K562 (cell line): ENCODE measurements around the gene ATIC. TPM values are rescaled to one million over a fixed set of nuclear protein-coding genes. Genes with fewer than 3 reads are reported as not detected.

Experiments used
- ETV6 ChIP-seq, 3 experiments: fragments of 150-350 bp in 1 of 3; sonication (generic) in 1 of 3; formaldehyde crosslinking in 1 of 3; IDR thresholded peaks; 2 replicates each; pipeline versions ENCODE4 v1.6.1 to v1.8.0; 2014 to 2022; ENCODE audit warnings: borderline replicate concordance in 2 of 3, low read depth in 2 of 3, antibody characterized with exemption in 1 of 3, low read length in 1 of 3, mild to moderate bottlenecking in 1 of 3, missing genetic modification reagents in 1 of 3
- HCFC1 ChIP-seq: IDR thresholded peaks from 2 replicates; pipeline ENCODE4 v1.6.1; 2012; ENCODE audit warnings: low read depth, low read length, improper control_type of control experiment
- MYBL2 ChIP-seq, 2 experiments: fragments of 450-650 bp in 1 of 2; sonication (generic) in 1 of 2; formaldehyde crosslinking in 1 of 2; IDR thresholded peaks; 2 replicates each; pipeline versions ENCODE4 v1.6.1 to v1.8.1; 2017 to 2022; ENCODE audit warnings: borderline replicate concordance in 1 of 2, inconsistent platforms in 1 of 2, low read depth in 1 of 2, mild to moderate bottlenecking in 1 of 2, missing genetic modification reagents in 1 of 2, moderate library complexity in 1 of 2
- MYC ChIP-seq, 2 experiments: fragments of 250-450 bp in 1 of 2; sonication (Bioruptor Pico) in 1 of 2; IDR thresholded peaks; 2 replicates each; pipeline versions ENCODE4 v1.5.1 to v1.6.1; 2012 to 2021; ENCODE audit warnings: low read depth in 2 of 2, borderline replicate concordance in 1 of 2, improper control_type of control experiment in 1 of 2, low read length in 1 of 2, mild to moderate bottlenecking in 1 of 2, moderate library complexity in 1 of 2
- RCOR1 ChIP-seq, 2 experiments: IDR thresholded peaks; 2 replicates each; pipeline ENCODE4 v1.6.1; 2012; ENCODE audit warnings: low read depth in 2 of 2, low read length in 2 of 2, borderline replicate concordance in 1 of 2, improper control_type of control experiment in 1 of 2
- TAF1 ChIP-seq: IDR thresholded peaks from 2 replicates; pipeline ENCODE4 v1.6.1; 2011; ENCODE audit warnings: mild to moderate bottlenecking, low read length, moderate library complexity; ENCODE audit not compliant: insufficient read depth, control insufficient read depth, severe bottlenecking; ENCODE audit errors: extremely low read depth
- polyA plus RNA-seq, 8 experiments: library from polyadenylated mRNA; depleted of rRNA in 4 of 8; stranded (reverse) in 5 of 8; unstranded in 3 of 8; fragments of >200 nt; fragmentation: Nextera tagmentation in 2 of 8; fragmentation: Illumina TruSeq in 1 of 8; extraction: Ambion mirVana in 2 of 8; extraction: Trizol in 1 of 8; gene quantifications; 2 replicates each; pipeline versions ENCODE4 v1.2.1 to v1.2.3, GENCODE V29; 2011 to 2014; ENCODE audit warnings: inconsistent platforms in 1 of 8, missing spikeins in 1 of 8
- total RNA-seq, 7 experiments: library from RNA; depleted of rRNA in 6 of 7; stranded (reverse); fragments of >200 nt in 6 of 7; fragmentation: Illumina TruSeq in 2 of 7; extraction: Trizol in 2 of 7; gene quantifications; 2 replicates each; pipeline versions ENCODE4 v1.2.1 to v1.2.3, GENCODE V29; 2011 to 2021; ENCODE audit warnings: low replicate concordance in 1 of 7
- TF ChIP-seq, protein P1 (sequence below): sonication (generic); formaldehyde crosslinking; IDR thresholded peaks from 2 replicates; pipeline ENCODE4 v1.9.0; 2022; ENCODE audit warnings: mild to moderate bottlenecking, missing genetic modification reagents
- TF ChIP-seq, protein P2 (sequence below), 2 experiments: fragments of 450-650 bp in 1 of 2; sonication (generic) in 1 of 2; formaldehyde crosslinking in 1 of 2; IDR thresholded peaks in 1 of 2; conservative IDR thresholded peaks in 1 of 2; 2 replicates each; pipeline versions ENCODE4 v1.6.1 to v1.8.1; 2016 to 2023; ENCODE audit warnings: mild to moderate bottlenecking in 2 of 2, moderate library complexity in 2 of 2, inconsistent platforms in 1 of 2, missing genetic modification reagents in 1 of 2
- TF ChIP-seq, protein P3 (sequence below): IDR thresholded peaks from 2 replicates; pipeline ENCODE4 v1.6.1; 2012; ENCODE audit warnings: low read depth, low read length, improper control_type of control experiment, borderline replicate concordance
- TF ChIP-seq, protein P4 (sequence below): sonication (generic); formaldehyde crosslinking; IDR thresholded peaks from 2 replicates; pipeline ENCODE4 v1.8.0; 2023; ENCODE audit warnings: mild to moderate bottlenecking, missing genetic modification reagents
- TF ChIP-seq, protein P5 (sequence below): fragments of 450-650 bp; conservative IDR thresholded peaks from 2 replicates; pipeline ENCODE4 v1.6.1; 2016; ENCODE audit warnings: missing genetic modification characterization, low read depth, mild to moderate bottlenecking, control low read depth, missing compliant biosample characterization

ATIC gene
- total and polyA plus RNA-seq, 9 of the 15 experiments (the other 6 are each of a cell fraction or from before 2014, with no cell fraction given), result 45.6 to 480 (median 212) TPM

DNA sequence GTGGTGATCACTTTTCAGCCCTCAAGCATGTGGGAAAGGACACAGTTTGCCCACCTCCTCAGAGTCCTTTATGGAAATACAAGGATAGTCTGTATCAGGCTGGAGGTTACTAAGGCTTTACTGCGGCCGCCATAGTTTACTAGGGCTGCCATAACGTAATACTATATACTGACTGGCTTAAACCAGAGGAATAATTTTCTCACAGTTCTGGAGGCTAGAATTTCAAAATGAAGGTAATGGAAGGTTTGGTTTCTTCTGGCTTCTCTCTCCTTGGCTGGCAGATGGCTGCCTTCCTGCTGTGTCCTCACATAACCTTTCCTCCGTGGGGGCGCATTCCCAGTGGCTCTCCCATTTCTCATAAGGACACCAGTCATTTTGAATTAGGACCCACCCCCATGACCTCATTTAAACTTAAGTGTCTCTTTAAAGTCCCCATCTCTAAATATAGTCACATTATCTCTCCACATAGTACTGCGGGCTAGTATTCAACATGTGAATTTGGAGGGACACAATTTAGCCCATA is 12.5 kb upstream of the ATIC start (continued):
- no peak for TF ChIP-seq ETV6 (IDR thresholded peaks at IDR 0.05; ENCODE audit: borderline replicate concordance in 1 of 2, low read depth in 2 of 2, low read length in 1 of 2)
- no peak for TF ChIP-seq ETV6 (CRISPR knock-in tag; IDR thresholded peaks at IDR 0.05; ENCODE audit: borderline replicate concordance)
- TF ChIP-seq, protein P1, sequence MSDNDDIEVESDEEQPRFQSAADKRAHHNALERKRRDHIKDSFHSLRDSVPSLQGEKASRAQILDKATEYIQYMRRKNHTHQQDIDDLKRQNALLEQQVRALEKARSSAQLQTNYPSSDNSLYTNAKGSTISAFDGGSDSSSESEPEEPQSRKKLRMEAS (CRISPR knock-in tag), result no peak
- TF ChIP-seq, protein P2, sequence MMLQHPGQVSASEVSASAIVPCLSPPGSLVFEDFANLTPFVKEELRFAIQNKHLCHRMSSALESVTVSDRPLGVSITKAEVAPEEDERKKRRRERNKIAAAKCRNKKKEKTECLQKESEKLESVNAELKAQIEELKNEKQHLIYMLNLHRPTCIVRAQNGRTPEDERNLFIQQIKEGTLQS (IDR thresholded peaks at IDR 0.05), result peak; percentile 65
- TF ChIP-seq, protein P2 (CRISPR knock-in tag; conservative IDR thresholded peaks at IDR 0.05), result no peak
- peak; percentile 78 for TF ChIP-seq MYBL2 (IDR thresholded peaks at IDR 0.05; ENCODE audit: low read depth)
- no peak for TF ChIP-seq MYBL2 (CRISPR knock-in tag; IDR thresholded peaks at IDR 0.05; ENCODE audit: borderline replicate concordance)
- TF ChIP-seq, protein P3, sequence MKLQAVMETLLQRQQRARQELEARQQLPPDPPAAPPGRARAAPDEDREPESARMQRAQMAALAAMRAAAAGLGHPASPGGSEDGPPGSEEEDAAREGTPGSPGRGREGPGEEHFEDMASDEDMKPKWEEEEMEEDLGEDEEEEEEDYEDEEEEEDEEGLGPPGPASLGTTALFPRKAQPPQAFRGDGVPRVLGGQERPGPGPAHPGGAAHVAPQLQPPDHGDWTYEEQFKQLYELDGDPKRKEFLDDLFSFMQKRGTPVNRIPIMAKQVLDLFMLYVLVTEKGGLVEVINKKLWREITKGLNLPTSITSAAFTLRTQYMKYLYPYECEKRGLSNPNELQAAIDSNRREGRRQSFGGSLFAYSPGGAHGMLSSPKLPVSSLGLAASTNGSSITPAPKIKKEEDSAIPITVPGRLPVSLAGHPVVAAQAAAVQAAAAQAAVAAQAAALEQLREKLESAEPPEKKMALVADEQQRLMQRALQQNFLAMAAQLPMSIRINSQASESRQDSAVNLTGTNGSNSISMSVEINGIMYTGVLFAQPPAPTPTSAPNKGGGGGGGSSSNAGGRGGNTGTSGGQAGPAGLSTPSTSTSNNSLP, result 0 out of 2 replicates have a peak, but pooled peaks have one; percentile 35
- TF ChIP-seq, protein P4, sequence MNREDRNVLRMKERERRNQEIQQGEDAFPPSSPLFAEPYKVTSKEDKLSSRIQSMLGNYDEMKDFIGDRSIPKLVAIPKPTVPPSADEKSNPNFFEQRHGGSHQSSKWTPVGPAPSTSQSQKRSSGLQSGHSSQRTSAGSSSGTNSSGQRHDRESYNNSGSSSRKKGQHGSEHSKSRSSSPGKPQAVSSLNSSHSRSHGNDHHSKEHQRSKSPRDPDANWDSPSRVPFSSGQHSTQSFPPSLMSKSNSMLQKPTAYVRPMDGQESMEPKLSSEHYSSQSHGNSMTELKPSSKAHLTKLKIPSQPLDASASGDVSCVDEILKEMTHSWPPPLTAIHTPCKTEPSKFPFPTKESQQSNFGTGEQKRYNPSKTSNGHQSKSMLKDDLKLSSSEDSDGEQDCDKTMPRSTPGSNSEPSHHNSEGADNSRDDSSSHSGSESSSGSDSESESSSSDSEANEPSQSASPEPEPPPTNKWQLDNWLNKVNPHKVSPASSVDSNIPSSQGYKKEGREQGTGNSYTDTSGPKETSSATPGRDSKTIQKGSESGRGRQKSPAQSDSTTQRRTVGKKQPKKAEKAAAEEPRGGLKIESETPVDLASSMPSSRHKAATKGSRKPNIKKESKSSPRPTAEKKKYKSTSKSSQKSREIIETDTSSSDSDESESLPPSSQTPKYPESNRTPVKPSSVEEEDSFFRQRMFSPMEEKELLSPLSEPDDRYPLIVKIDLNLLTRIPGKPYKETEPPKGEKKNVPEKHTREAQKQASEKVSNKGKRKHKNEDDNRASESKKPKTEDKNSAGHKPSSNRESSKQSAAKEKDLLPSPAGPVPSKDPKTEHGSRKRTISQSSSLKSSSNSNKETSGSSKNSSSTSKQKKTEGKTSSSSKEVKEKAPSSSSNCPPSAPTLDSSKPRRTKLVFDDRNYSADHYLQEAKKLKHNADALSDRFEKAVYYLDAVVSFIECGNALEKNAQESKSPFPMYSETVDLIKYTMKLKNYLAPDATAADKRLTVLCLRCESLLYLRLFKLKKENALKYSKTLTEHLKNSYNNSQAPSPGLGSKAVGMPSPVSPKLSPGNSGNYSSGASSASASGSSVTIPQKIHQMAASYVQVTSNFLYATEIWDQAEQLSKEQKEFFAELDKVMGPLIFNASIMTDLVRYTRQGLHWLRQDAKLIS (CRISPR knock-in tag), result no peak
- TF ChIP-seq, protein P5, sequence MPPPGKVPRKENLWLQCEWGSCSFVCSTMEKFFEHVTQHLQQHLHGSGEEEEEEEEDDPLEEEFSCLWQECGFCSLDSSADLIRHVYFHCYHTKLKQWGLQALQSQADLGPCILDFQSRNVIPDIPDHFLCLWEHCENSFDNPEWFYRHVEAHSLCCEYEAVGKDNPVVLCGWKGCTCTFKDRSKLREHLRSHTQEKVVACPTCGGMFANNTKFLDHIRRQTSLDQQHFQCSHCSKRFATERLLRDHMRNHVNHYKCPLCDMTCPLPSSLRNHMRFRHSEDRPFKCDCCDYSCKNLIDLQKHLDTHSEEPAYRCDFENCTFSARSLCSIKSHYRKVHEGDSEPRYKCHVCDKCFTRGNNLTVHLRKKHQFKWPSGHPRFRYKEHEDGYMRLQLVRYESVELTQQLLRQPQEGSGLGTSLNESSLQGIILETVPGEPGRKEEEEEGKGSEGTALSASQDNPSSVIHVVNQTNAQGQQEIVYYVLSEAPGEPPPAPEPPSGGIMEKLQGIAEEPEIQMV (tag), result 0 out of 2 replicates have a peak, but pooled peaks have one; percentile 46
- 0 out of 4 replicates have a peak, but pooled peaks of 1 of the 2 experiments have one; percentile 28 for TF ChIP-seq RCOR1 (IDR thresholded peaks at IDR 0.05; ENCODE audit: borderline replicate concordance in 1 of 2, low read depth in 2 of 2, low read length in 2 of 2)
- peak; percentile 18; the same call in 1 of the 2 replicates for TF ChIP-seq HCFC1
- TF ChIP-seq TAF1, result peak; percentile 31
- TF ChIP-seq MYC (IDR thresholded peaks at IDR 0.05; ENCODE audit: low read depth, low read length), result peak; percentile 37; the same call in 1 of the 2 replicates
- no peak for TF ChIP-seq MYC (CRISPR knock-in tag; IDR thresholded peaks at IDR 0.05; ENCODE audit: borderline replicate concordance, low read depth)
